Hepatocyte (in vitro differentiated cells): ENCODE data around the gene DNAJA3. TPM values are rescaled to one million over a fixed set of nuclear protein-coding genes. Genes with fewer than 3 reads are reported as not detected.

ENCODE experiments used
- DNase-seq: peaks from one replicate; pipeline ENCODE4 v3.0.0-alpha.2; 2016; ENCODE audit warnings: low spot score
- H2AFZ ChIP-seq: fragments of 200-600 bp; sonication (generic); 2 replicates; pipeline ENCODE4 v1.6.0; 2016; ENCODE audit warnings: antibody characterized with exemption, mild to moderate bottlenecking
- H3K27ac ChIP-seq: fragments of 200-600 bp; sonication (generic); 2 replicates; pipeline ENCODE4 v1.5.1; 2016; ENCODE audit warnings: mild to moderate bottlenecking
- H3K27me3 ChIP-seq: fragments of 200-600 bp; sonication (generic); 2 replicates; pipeline ENCODE4 v1.6.1; 2016
- H3K36me3 ChIP-seq: fragments of 200-600 bp; sonication (generic); replicated peaks from 2 replicates; pipeline ENCODE4 v1.5.1; 2016; ENCODE audit warnings: low read depth; ENCODE audit not compliant: insufficient read depth
- H3K4me1 ChIP-seq: fragments of 200-600 bp; sonication (generic); 2 replicates; pipeline ENCODE4 v1.5.1; 2016; ENCODE audit warnings: mild to moderate bottlenecking, moderate library complexity; ENCODE audit not compliant: insufficient read depth
- H3K4me2 ChIP-seq: fragments of 200-600 bp; sonication (generic); 2 replicates; pipeline ENCODE4 v1.6.0; 2016
- H3K4me3 ChIP-seq: fragments of 200-600 bp; sonication (generic); 2 replicates; pipeline ENCODE4 v1.5.1; 2016; ENCODE audit warnings: mild to moderate bottlenecking
- H3K79me2 ChIP-seq: fragments of 200-600 bp; sonication (generic); 2 replicates; pipeline ENCODE4 v1.6.0; 2017; ENCODE audit warnings: mild to moderate bottlenecking
- H3K9me2 ChIP-seq: fragments of 200-600 bp; sonication (generic); replicated peaks from 2 replicates; pipeline ENCODE4 v1.6.0; 2017; ENCODE audit warnings: mild to moderate bottlenecking; ENCODE audit not compliant: insufficient read depth
- H3K9me3 ChIP-seq: fragments of 200-600 bp; sonication (generic); 2 replicates; pipeline ENCODE4 v1.5.1; 2016; ENCODE audit warnings: low read depth, mild to moderate bottlenecking
- H4K20me1 ChIP-seq: fragments of 200-600 bp; sonication (generic); 2 replicates; pipeline ENCODE4 v1.6.0; 2016; ENCODE audit warnings: mild to moderate bottlenecking; ENCODE audit not compliant: insufficient read depth, poor library complexity, severe bottlenecking
- CTCF ChIP-seq: fragments of 200-600 bp; sonication (generic); IDR thresholded peaks from 2 replicates; pipeline ENCODE4 v1.5.1; 2016; ENCODE audit warnings: antibody characterized with exemption, mild to moderate bottlenecking; ENCODE audit not compliant: poor library complexity
- EZH2 ChIP-seq: fragments of 200-600 bp; sonication (generic); IDR thresholded peaks from 2 replicates; pipeline ENCODE4 v1.6.1; 2016; ENCODE audit warnings: antibody characterized with exemption, mild to moderate bottlenecking, borderline replicate concordance
- EZH2phosphoT487 ChIP-seq: fragments of 200-600 bp; sonication (generic); IDR thresholded peaks from one replicate; pipeline ENCODE4 v1.6.1; 2018; ENCODE audit warnings: antibody characterized with exemption, mild to moderate bottlenecking, low read depth, moderate library complexity; ENCODE audit not compliant: unreplicated experiment, severe bottlenecking
- WGBS: methylation state at CpG from one replicate; pipeline ENCODE4 v1.1.6; 2016; ENCODE audit warnings: low lambda C conversion rate; ENCODE audit errors: missing lambda C conversion rate; 5-methylcytosine and 5-hydroxymethylcytosine counted together
- polyA plus RNA-seq: library from polyadenylated mRNA; unstranded; fragments of >200 nt; fragmentation: Nextera tagmentation; extraction: Ambion mirVana; gene quantifications from 2 replicates; pipeline ENCODE4 v1.2.1, GENCODE V29; 2016
- total RNA-seq: library from RNA; depleted of rRNA; stranded (reverse); fragments of >200 nt; gene quantifications from 2 replicates; pipeline ENCODE4 v1.2.3, GENCODE V29; 2014

Gene DNAJA3
- total and polyA plus RNA-seq, 2 experiments from 2014 or later, result 58.8 to 59.2 TPM

- TF ChIP-seq EZH2 (no peak), EZH2phosphoT487 (no peak), CTCF (no peak)
- Histone ChIP-seq H3K9me3 (no peaks in the 10 kb centered on the region), H2AFZ (no peak overlapping the region), H3K4me3 (no peak overlapping the region), H3K79me2 (peaks cover 26% of the 10 kb centered on the region), H3K9me2 (no peaks in the 10 kb centered on the region), H3K4me2 (no peak overlapping the region), H3K4me1 (peaks cover 7% of the 10 kb centered on the region), H3K36me3 (no peaks in the 10 kb centered on the region), H3K27ac (peak overlapping the region; percentile 24), H3K27me3 (no peaks in the 10 kb centered on the region), H4K20me1 (peaks cover 9% of the 10 kb centered on the region)
- WGBS, result 66% methylated on average over 15 of the region's 15 CpGs
- DNase-seq, result peak; percentile 72
These were observed 15.2 kb upstream of the DNAJA3 start for GRCh38 chr16:4410335-4411075.

- 88% methylated on average over 16 of the region's 16 CpGs for WGBS
These were observed 14.0 kb upstream of the DNAJA3 start for GRCh38 chr16:4411684-4412083.

GRCh38 chr16:4412159-4412558 is 13.5 kb upstream of the DNAJA3 start:
- TF ChIP-seq CTCF, result no peak
- TF ChIP-seq EZH2, result no peak
- no peak for TF ChIP-seq EZH2phosphoT487
- WGBS, result 95% methylated on average over 8 of the region's 8 CpGs

More at GRCh38 chr16:4411684-4412083, 14.0 kb upstream of the DNAJA3 start:
- no peak overlapping the region for H3K4me3 ChIP-seq
- H3K36me3 ChIP-seq, result no peaks in the 10 kb centered on the region
- peaks cover 26% of the 10 kb centered on the region for H3K79me2 ChIP-seq
- H3K4me1 ChIP-seq, result peaks cover 7% of the 10 kb centered on the region
- H4K20me1 ChIP-seq, result peaks cover 10% of the 10 kb centered on the region
- H3K4me2 ChIP-seq, result no peak overlapping the region
- no peaks in the 10 kb centered on the region for H3K27me3 ChIP-seq
- no peak overlapping the region for H3K27ac ChIP-seq
- no peaks in the 10 kb centered on the region for H3K9me2 ChIP-seq
- H3K9me3 ChIP-seq, result no peaks in the 10 kb centered on the region
- no peak for DNase-seq
- H2AFZ ChIP-seq, result no peak overlapping the region
- TF ChIP-seq CTCF (no peak), EZH2 (no peak), EZH2phosphoT487 (no peak)

More at GRCh38 chr16:4412159-4412558, 13.5 kb upstream of the DNAJA3 start:
- DNase-seq, result no peak
- H4K20me1 ChIP-seq, result peaks cover 10% of the 10 kb centered on the region
- no peak overlapping the region for H2AFZ ChIP-seq
- no peaks in the 10 kb centered on the region for H3K27me3 ChIP-seq
- no peak overlapping the region for H3K27ac ChIP-seq
- no peaks in the 10 kb centered on the region for H3K36me3 ChIP-seq
- H3K9me3 ChIP-seq, result no peaks in the 10 kb centered on the region
- no peak overlapping the region for H3K4me3 ChIP-seq
- peaks cover 26% of the 10 kb centered on the region for H3K79me2 ChIP-seq
- H3K4me1 ChIP-seq, result peaks cover 7% of the 10 kb centered on the region
- H3K9me2 ChIP-seq, result no peaks in the 10 kb centered on the region
- no peak overlapping the region for H3K4me2 ChIP-seq
